Endometrial microvascular endothelial cells (primary cell): Measurements from ENCODE around the gene CLEC2L. TPM values are rescaled to one million over a fixed set of nuclear protein-coding genes. Genes with fewer than 3 reads are reported as not detected.

Experiments used
- in situ Hi-C: cut with HindIII; loops from 2 replicates; pipeline ENCODE4 v1.10.0; 2017; ENCODE audit warnings: low sequenced_read_pairs, low pct_unique_long_range_greater_than_20kb; ENCODE audit errors: inconsistent ontology term
- total RNA-seq: library from RNA; depleted of rRNA; stranded (reverse); fragments of >200 nt; gene quantifications from one replicate; pipeline ENCODE4 v1.2.3, GENCODE V29; 2015; ENCODE audit errors: inconsistent ontology term

CLEC2L gene
- not detected for total RNA-seq

GRCh38 chr7:139523199-139523941 lies at the start of gene CLEC2L:
Gene CLEC2L, plus strand, starts transcription at chr7:139523685. Its CDS starts 243 bp downstream, at chr7:139523928.
- in situ Hi-C loops = no loop called here

DNA sequence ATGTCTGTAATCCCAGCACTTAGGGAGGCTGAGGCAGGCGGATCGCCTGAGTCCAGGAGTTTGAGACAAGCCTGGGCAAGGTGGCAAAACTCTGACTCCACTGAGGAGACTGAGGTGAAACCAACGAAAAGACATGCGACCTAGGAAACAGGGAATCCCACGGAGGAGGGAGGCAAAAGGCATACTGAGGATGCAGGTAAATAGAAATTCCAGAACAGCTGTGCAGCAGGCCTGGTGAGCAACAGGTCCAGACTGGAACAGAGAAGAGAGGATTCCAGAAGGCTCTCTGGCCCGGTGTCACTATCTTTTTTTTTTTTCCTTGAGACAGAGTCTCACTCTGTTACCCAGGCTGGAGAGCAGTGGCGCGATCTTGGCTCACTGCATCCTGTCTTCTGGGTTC lies 47.3 kb upstream of the CLEC2L start:
- in situ Hi-C loops = no loop called here

DNA sequence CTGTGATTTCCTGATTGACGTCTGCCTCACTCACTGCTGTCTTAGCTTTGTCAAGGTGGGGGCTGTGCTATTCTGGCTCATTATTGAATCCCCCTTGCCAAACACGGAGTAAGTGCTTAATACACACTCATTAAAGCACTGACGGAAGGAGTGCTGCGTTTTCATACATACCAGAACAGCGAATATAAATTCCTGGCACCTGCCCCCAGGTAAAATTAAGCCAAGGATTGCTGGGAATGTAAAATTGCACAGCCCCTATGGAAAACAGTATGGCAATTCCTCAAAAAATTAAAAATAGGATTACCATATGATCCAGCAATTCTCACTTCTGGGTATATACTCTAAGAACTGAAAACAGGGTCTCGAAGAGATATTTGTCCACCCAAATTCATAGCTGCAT lies 46.6 kb upstream of the CLEC2L start:
- in situ Hi-C loops = no loop called here

- in situ Hi-C loops = no loop called here
Measured at GRCh38 chr7:139479620-139480019, 43.9 kb upstream of the CLEC2L start.

DNA sequence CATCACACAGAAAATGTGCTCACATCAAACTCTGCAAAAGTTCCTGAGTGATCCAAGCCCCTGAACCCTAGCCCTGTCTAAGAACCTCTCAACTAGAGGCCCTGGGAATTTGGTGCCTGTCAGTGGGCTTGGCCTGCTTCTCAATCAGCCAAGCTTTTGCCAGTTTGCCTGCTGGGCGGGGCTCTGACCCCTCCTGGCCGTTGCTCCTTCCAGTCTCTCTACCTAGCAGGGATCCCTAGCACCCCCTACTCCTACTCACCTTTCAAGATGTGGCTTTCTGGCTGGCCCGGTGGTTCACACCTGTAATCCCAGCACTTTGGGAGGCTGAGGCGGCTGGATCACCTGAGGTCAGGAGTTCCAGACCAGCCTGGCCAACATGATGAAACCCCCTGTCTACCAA lies 42.1 kb upstream of the CLEC2L start:
- in situ Hi-C loops = no loop called here

DNA sequence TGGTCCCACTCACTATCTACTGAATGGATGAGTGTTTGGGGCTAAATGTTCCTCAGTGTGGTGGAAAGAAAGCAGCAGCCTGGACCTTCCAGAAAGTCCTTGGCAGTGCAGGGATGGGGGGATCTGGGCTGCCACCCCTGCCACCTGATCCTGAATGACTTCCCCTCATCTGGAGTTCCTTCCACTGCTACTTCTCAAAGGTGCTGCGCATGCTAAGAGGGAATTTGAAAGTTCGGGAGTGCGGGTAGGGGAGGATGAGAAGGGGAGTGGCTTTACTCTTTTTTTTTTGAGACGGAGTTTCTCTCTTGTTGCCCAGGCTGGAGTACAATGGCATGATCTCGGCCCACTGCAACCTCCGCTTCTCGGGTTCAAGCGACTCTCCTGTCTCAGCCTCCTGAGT lies 41.4 kb upstream of the CLEC2L start:
- in situ Hi-C loops = no loop called here

- in situ Hi-C loops = no loop called here
Measured at GRCh38 chr7:139482662-139483466, 40.6 kb upstream of the CLEC2L start.

- in situ Hi-C loops = no loop called here
Measured at GRCh38 chr7:139487366-139488080, 36.0 kb upstream of the CLEC2L start.

- in situ Hi-C loops = no loop called here
Measured at GRCh38 chr7:139488810-139489209, 34.7 kb upstream of the CLEC2L start.

GRCh38 chr7:139490130-139490529 lies 33.4 kb upstream of the CLEC2L start:
- in situ Hi-C loops = loop anchor here (10.0 kb wide), 1 partner anchor 75 kb away; no protein-coding TSS in a partner anchor

DNA sequence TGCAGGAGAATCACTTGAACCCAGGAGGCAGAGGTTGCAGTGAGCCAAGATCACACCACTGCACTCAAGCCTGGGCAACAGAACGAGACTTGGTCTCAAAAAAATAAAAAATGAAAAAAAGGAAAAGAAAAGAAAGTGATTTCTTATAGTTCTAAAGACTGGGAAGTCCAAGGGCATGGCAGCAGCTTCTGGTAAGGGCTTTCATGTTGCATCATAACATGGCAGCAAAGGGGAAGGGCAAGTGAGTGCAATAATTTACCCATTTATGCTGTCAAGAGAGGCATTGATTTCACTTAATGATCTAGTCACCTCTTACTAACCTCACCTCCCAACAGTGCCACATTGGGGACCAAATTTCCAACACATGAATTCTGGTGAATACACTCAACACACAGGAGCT lies 31.2 kb upstream of the CLEC2L start:
- in situ Hi-C loops = loop anchor here (10.0 kb wide), 1 partner anchor 73 kb away; no protein-coding TSS in a partner anchor

GRCh38 chr7:139494835-139495579 lies 28.5 kb upstream of the CLEC2L start:
- in situ Hi-C loops = loop anchor here (10.0 kb wide), 1 partner anchor 70 kb away; no protein-coding TSS in a partner anchor

GRCh38 chr7:139495580-139496125 lies 27.8 kb upstream of the CLEC2L start:
- in situ Hi-C loops = loop anchor here (10.0 kb wide), 1 partner anchor 69 kb away; no protein-coding TSS in a partner anchor

DNA sequence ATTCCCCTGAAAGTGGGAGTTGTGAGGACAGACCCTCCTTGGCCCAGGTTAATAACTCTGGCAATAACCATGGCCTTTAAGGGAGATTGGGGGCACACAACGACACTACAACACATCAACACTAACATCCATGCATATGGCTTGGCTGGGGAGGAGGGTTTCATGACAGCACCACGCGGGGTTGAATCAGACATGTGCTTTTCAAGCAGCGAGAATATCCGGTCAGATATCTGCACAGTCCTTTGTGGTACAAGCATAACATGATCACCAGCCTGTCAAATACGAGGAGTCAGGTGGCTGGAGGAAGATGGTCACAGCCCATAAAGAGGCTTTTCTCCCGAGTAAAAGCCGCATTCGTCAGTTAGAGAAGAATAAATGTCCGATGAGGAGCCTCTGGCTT lies 27.0 kb upstream of the CLEC2L start:
- in situ Hi-C loops = loop anchor here (10.0 kb wide), 1 partner anchor 68 kb away; no protein-coding TSS in a partner anchor

GRCh38 chr7:139500770-139501138 lies 22.7 kb upstream of the CLEC2L start:
- in situ Hi-C loops = no loop called here

- in situ Hi-C loops = no loop called here
Measured at GRCh38 chr7:139502226-139502625, 21.3 kb upstream of the CLEC2L start.

DNA sequence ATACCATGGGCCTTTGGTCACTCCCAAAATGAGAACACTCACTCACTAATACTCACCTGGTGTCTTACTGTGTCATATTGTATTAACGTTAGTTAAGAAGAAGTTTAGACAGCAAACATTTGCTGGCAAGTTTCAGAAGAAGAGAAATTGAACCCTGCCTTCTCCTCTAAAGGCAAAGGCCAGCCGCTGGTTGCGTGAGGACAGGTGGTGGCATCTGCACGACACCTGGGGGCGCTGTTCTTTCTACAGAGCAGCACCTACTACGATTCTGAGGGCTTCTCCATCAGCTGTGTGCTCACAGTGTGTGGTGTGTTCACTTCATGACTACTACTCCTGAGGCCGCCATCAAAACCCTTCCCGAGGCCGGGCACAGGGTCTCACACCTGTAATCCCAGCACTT lies 17.9 kb upstream of the CLEC2L start:
- in situ Hi-C loops = no loop called here

- in situ Hi-C loops = no loop called here
Measured at GRCh38 chr7:139509535-139509934, 13.9 kb upstream of the CLEC2L start.
